ENCODE data around the gene ATP1A3. TPM values are rescaled to one million over a fixed set of nuclear protein-coding genes. Genes with fewer than 3 reads are reported as not detected.
"Not testable (repeated sequence)": the region's sequence is repeated elsewhere in the genome, so short reads cannot be mapped to it uniquely, and the experiment has no call there.

Gene ATP1A3
- total RNA-seq (0.18 TPM), polyA plus RNA-seq (ENCODE audit: insufficient read depth in 1 of 8, insufficient read length in 8 of 8, low replicate concordance in 1 of 8) (1 to 10 TPM in 1 of 8 donors, under 1 TPM in 7; 0.49 to 1.2 (median 0.66) TPM)
- long read RNA-seq, donor 1, result 0 reads
- long read RNA-seq, donor 2, result 0 reads
- long read RNA-seq, donor 3, result 0 reads
- long read RNA-seq, donor 4, result 0 reads
- long read RNA-seq, donor 5, result 0 reads
- long read RNA-seq, donor 6, result 0 reads
- long read RNA-seq, donor 7, result 0 reads
- long read RNA-seq, donor 8, result 0 reads
- long read RNA-seq, donor 9, result 0 reads
- long read RNA-seq, donor 10, result 0 reads
- long read RNA-seq, donor 11, result 0 reads

DNA sequence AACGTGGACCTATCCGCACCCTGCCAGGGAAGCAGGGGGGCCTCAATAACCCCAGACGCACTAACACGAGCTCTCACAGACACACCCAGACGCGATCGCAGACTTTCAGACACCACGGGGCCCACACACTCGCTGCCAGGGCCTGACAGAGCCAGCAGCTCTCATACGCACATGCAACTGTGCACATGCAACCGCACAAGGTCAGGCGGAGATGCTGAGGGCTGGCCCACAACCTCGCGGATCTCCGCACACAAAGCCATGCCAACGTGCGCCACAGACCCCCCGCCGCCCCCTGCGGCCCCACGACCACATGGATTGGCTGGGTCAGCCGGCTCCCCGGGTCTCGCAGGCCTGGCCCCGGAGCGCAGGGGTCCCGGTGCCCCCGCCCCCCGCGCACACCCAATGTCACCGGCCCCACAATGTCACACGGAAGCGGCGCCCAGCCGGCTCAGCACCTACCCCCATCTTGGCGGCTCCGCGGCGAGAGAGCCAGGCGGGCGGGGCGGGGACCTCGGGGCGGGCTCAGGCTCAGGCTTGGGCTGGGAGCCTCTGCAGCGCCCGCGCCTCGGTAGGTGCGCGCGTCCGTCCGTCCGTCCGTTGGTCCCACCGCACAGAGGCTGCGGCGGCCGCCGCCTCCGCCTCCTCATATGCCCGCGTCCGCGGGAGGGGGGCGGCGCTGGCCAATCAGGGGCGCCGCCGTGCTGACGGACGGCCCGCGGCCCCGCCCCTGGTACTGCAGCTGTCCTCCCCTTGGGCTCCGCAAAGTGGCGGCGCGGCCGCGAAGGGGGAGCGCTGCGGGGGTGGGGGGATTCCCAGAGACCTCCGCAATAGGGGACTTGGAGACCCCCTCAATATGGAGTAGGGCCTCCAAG, at the start of gene ATP1A3:
TSS of gene ATP1A3 (minus strand) at position 619 of the 872 bp plus-strand sequence. CDS start at position 465, 154 bp downstream.
- Histone ChIP-seq H3K27ac (ENCODE audit: low read length) (no peak within 1 kb of the TSS), H3K4me1 (ENCODE audit: control insufficient read depth, insufficient read depth, low read length) (peaks cover 14% of the 10 kb centered on the region), H3K9me3 (replicated peaks; ENCODE audit: control insufficient read depth, low read depth, low read length) (no peaks in the 10 kb centered on the region), H3K36me3 (ENCODE audit: control insufficient read depth, insufficient read depth, low read length) (no peaks in the 10 kb centered on the region), H3K27me3 (ENCODE audit: control insufficient read depth, insufficient read depth, low read length) (peaks cover 60% of the 10 kb centered on the region), H3K4me3 (ENCODE audit: low read length) (peak within 1 kb of the TSS; percentile 15)
- DNase-seq, result peak; percentile 48
- under 1% methylated on average over 62 of the region's 84 CpGs for WGBS (ENCODE audit: insufficient coverage)

DNA sequence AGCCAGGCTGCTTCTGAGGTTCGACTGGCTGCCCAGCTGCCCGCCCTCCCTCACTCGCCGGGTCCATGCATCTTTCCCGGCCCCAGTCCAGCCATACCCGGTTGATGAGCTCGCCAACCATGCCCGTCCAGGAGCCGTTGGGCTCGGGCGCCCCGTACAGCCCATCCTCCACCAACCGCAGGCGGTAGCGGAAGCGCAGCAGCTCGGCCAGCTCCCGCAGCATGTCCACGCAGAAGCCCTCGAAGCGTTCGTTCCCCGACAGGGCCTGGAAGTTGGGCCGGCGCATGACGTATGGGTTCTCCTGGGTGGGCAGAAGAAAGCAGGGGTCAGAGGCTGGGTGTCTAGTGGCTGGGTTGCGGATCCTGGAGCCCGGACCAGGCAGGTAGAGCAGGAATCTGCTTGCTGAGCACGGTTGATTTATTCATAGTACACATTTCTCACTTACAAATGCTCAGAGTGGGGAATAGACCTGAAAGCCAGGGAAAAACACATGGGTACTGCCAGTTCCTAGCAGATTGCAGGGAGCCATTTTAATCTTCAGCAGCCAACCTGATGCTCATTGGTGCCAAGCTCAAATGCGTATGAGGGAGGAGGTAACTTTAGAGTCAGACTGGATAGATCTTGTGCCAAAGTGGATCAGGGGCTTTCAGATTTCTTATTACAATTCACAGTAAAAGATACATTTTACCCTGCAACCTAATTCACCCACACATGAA, 48.6 kb upstream of the ATP1A3 start:
- Histone ChIP-seq H3K9me3 (replicated peaks; ENCODE audit: control insufficient read depth, low read depth, low read length) (no peaks in the 10 kb centered on the region), H3K4me3 (ENCODE audit: low read length) (no peak overlapping the region), H3K27me3 (ENCODE audit: control insufficient read depth, insufficient read depth, low read length) (no peaks in the 10 kb centered on the region), H3K4me1 (ENCODE audit: control insufficient read depth, insufficient read depth, low read length) (peaks cover 11% of the 10 kb centered on the region), H3K27ac (ENCODE audit: low read length) (no peak overlapping the region), H3K36me3 (ENCODE audit: control insufficient read depth, insufficient read depth, low read length) (peaks cover 2% of the 10 kb centered on the region)
- 91% methylated on average over 16 of the region's 30 CpGs for WGBS (ENCODE audit: insufficient coverage)
- no peak for DNase-seq

DNA sequence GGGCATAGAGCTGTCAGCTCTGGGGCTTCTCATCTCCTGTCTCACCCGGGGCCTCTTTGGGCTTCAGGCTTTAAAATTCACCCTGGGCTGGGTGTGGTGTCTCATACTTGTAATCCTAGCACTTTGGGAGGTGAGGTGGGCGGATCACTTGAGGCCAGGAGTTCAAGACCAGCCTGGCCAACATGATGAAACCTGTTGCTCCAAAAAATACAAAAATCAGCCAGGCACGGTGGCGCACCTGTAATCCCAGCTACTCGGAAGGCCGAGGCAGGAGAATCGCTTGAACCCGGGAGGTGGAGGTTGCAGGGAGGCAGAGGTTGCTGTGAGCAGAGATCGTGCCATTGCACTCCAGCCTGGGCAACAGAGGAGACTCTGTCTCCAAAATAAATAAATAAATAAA, 46.5 kb upstream of the ATP1A3 start:
- WGBS (ENCODE audit: insufficient coverage), result 75% methylated on average over 5 of the region's 9 CpGs
- DNase-seq; H3K4me3 ChIP-seq (ENCODE audit: low read length); H3K36me3 ChIP-seq (ENCODE audit: control insufficient read depth, insufficient read depth, low read length); H3K27ac ChIP-seq (ENCODE audit: low read length); H3K9me3 ChIP-seq (replicated peaks; ENCODE audit: control insufficient read depth, low read depth, low read length); H3K27me3 ChIP-seq (ENCODE audit: control insufficient read depth, insufficient read depth, low read length): not testable (repeated sequence)
- H3K4me1 ChIP-seq (ENCODE audit: control insufficient read depth, insufficient read depth, low read length), result peaks cover 11% of the 10 kb centered on the region

DNA sequence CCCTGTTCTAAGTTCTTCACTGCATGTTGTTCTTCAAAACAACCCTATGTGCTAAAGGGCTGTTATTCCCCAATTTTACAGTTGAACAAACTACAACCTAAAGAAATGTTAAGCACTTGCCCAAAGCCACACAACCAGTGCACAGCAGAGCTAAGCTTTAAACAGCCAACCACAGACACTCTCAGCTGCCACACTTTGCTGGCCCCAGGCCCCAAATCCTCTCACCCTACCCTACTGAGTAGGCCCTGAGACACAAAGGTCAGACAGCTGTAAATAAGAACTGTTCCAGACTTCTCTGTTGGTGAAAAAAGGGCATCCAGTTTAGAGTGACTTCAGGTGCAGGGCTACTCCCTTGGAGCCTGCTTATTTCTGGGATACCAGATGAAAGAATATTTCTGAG, 46.0 kb upstream of the ATP1A3 start:
- H3K4me1 ChIP-seq (ENCODE audit: control insufficient read depth, insufficient read depth, low read length), result peaks cover 11% of the 10 kb centered on the region
- no peak for DNase-seq
- no peak overlapping the region for H3K27ac ChIP-seq (ENCODE audit: low read length)
- no peak overlapping the region for H3K4me3 ChIP-seq (ENCODE audit: low read length)
- H3K27me3 ChIP-seq (ENCODE audit: control insufficient read depth, insufficient read depth, low read length), result no peaks in the 10 kb centered on the region
- H3K9me3 ChIP-seq (replicated peaks; ENCODE audit: control insufficient read depth, low read depth, low read length), result no peaks in the 10 kb centered on the region
- peaks cover 2% of the 10 kb centered on the region for H3K36me3 ChIP-seq (ENCODE audit: control insufficient read depth, insufficient read depth, low read length)

DNA sequence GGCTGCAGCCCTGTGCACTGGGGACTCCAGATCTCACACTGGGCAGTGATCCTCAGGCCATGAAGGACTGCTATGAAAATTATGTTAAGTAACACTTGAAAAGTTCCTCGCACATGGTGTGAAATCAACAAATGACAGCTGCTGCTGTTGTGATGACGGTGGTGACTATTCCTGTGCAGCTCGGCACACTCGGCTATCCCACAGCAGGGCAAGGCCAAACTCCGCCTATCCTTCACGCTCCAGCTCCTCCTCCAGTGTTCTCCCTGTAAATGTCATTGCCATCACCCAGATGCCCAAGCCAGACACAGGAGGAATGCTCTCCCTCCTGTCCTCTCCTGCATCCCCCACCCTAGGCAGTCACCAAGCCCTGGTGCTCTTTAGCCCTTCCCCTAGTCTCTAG, 44.6 kb upstream of the ATP1A3 start:
- Histone ChIP-seq H3K9me3 (replicated peaks; ENCODE audit: control insufficient read depth, low read depth, low read length) (no peaks in the 10 kb centered on the region), H3K36me3 (ENCODE audit: control insufficient read depth, insufficient read depth, low read length) (peaks cover 2% of the 10 kb centered on the region), H3K4me3 (ENCODE audit: low read length) (no peak overlapping the region), H3K4me1 (ENCODE audit: control insufficient read depth, insufficient read depth, low read length) (peaks cover 11% of the 10 kb centered on the region), H3K27me3 (ENCODE audit: control insufficient read depth, insufficient read depth, low read length) (no peaks in the 10 kb centered on the region), H3K27ac (ENCODE audit: low read length) (no peak overlapping the region)
- WGBS (ENCODE audit: insufficient coverage), result 62% methylated on average over 6 of the region's 6 CpGs
- DNase-seq, result peak; percentile 74

DNA sequence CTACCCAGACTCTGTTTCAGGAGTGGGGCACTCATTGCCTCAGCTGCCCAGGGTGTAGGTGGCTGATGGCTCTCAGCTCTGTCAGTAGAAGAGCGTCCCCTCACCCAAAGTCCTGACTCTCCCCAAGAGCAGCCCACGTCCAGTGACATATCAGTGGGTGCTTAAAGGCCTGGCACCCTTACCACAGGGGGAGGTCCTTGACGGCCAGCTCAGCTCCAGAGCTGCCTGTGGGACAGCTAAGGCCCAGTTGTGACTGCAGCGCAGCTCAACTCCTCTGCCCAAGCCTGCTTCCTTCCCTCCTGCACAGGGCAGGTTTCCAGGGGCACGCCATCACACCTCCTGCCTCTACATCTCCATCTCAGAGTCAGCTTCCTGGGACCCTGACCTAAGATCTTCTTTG, 43.6 kb upstream of the ATP1A3 start:
- peaks cover 11% of the 10 kb centered on the region for H3K4me1 ChIP-seq (ENCODE audit: control insufficient read depth, insufficient read depth, low read length)
- no peaks in the 10 kb centered on the region for H3K27me3 ChIP-seq (ENCODE audit: control insufficient read depth, insufficient read depth, low read length)
- no peak for DNase-seq
- no peaks in the 10 kb centered on the region for H3K9me3 ChIP-seq (replicated peaks; ENCODE audit: control insufficient read depth, low read depth, low read length)
- WGBS (ENCODE audit: insufficient coverage), result 87% methylated on average over 4 of the region's 5 CpGs
- peaks cover 2% of the 10 kb centered on the region for H3K36me3 ChIP-seq (ENCODE audit: control insufficient read depth, insufficient read depth, low read length)
- H3K4me3 ChIP-seq (ENCODE audit: low read length), result no peak overlapping the region
- no peak overlapping the region for H3K27ac ChIP-seq (ENCODE audit: low read length)

DNA sequence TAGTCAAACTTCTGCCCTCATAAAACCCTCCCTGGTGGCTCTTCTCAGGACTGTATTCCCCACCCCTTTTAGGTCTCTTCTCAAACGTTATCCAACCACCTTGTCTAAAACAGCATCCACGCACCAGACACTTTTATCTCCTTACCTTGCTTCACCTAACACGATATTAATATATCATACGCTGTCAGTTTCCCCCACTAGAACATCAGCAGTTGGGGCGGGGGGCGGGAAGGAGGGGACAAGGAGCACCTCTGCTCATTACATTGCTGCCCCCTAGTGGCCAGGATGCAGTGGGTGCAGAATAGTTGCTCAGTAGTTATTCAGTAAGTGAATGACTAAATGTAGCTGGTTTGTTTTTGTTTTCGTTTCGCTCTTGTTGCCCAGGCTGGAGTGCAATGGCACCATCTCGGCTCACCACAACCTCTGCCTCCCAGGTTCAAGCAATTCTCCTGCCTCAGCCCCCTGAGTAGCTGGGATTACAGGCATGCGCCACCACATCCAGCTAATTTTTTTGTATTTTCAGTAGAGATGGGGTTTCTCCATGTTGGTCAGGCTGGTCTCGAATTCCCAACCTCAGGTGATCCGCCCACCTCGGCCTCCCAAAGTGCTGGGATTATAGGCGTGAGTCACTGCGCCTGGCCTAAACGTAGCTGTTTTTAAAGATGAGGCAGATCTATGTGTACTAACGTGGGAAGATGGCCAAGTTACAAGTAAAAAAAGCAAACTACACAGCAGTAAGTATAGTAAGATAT, 40.8 kb upstream of the ATP1A3 start:
- DNase-seq, result peak; percentile 69

DNA sequence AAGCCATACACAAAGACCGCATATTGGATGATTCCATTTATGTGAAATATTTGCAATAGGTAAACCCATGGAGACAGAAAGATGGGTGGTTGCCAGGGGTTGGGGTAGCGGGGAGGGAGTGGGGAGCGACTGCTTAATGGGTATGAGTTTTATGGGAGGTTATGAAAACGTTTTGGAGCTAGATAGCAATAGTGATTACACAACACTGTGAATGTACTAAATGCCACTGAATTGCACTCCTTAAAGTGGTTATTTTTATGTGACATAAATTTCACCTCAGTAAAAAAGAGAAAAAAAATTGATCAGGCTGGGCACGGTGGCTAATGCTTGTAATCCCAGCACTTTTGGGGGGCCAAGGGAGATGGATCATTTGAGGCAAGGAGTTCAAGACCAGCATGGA, 39.4 kb upstream of the ATP1A3 start:
- DNase-seq, result no peak
- no peak overlapping the region for H3K4me3 ChIP-seq (ENCODE audit: low read length)
- no peaks in the 10 kb centered on the region for H3K27me3 ChIP-seq (ENCODE audit: control insufficient read depth, insufficient read depth, low read length)
- H3K4me1 ChIP-seq (ENCODE audit: control insufficient read depth, insufficient read depth, low read length), result peaks cover 22% of the 10 kb centered on the region
- WGBS (ENCODE audit: insufficient coverage), result 94% methylated on average over 3 of the region's 5 CpGs
- no peak overlapping the region for H3K27ac ChIP-seq (ENCODE audit: low read length)
- no peaks in the 10 kb centered on the region for H3K9me3 ChIP-seq (replicated peaks; ENCODE audit: control insufficient read depth, low read depth, low read length)
- no peaks in the 10 kb centered on the region for H3K36me3 ChIP-seq (ENCODE audit: control insufficient read depth, insufficient read depth, low read length)

More for the DNA sequence above, 40.8 kb upstream of the ATP1A3 start:
- not testable (repeated sequence) for H3K27ac ChIP-seq (ENCODE audit: low read length); H3K4me3 ChIP-seq (ENCODE audit: low read length); H3K36me3 ChIP-seq (ENCODE audit: control insufficient read depth, insufficient read depth, low read length); H3K27me3 ChIP-seq (ENCODE audit: control insufficient read depth, insufficient read depth, low read length); H3K9me3 ChIP-seq (replicated peaks; ENCODE audit: control insufficient read depth, low read depth, low read length)
- WGBS (ENCODE audit: insufficient coverage), result 53% methylated on average over 5 of the region's 17 CpGs
- peaks cover 28% of the 10 kb centered on the region for H3K4me1 ChIP-seq (ENCODE audit: control insufficient read depth, insufficient read depth, low read length)

DNA sequence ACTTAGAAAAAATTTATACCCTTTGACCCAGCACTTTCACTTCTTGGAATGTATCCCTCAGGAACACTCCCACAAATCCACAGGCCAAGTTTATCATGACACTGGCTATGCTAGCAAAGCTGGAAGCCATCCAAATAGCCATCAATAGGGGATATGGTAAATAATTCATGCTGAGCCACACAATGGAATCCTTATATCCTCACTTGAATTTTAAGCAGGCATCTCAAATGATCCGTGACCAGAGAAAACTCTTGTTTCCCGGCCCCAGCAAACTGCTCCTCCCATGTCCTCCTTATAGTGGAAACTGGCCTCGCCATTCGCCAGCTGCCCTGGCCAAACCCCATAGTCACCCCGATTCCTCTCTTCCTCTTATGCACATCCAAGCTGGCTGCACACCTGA, 38.4 kb upstream of the ATP1A3 start:
- H3K27me3 ChIP-seq (ENCODE audit: control insufficient read depth, insufficient read depth, low read length), result no peaks in the 10 kb centered on the region
- H3K36me3 ChIP-seq (ENCODE audit: control insufficient read depth, insufficient read depth, low read length), result no peaks in the 10 kb centered on the region
- 42% methylated on average over 3 of the region's 5 CpGs for WGBS (ENCODE audit: insufficient coverage)
- peak overlapping the region; percentile 20 for H3K27ac ChIP-seq (ENCODE audit: low read length)
- H3K4me1 ChIP-seq (ENCODE audit: control insufficient read depth, insufficient read depth, low read length), result peaks cover 16% of the 10 kb centered on the region
- peak; percentile 83 for DNase-seq
- no peak overlapping the region for H3K4me3 ChIP-seq (ENCODE audit: low read length)
- H3K9me3 ChIP-seq (replicated peaks; ENCODE audit: control insufficient read depth, low read depth, low read length), result no peaks in the 10 kb centered on the region
